Gastroesophageal sphincter (tissue), 3 donors: ENCODE measurements around the gene ABHD3.

Experiments used
- CTCF ChIP-seq, 4 experiments: fragments of 200-600 bp in 2 of 4; fragments of 450-650 bp in 2 of 4; sonication (generic) in 1 of 4; IDR thresholded peaks; one replicate each; pipeline ENCODE4 v1.5.1; 2017 to 2019; ENCODE audit warnings: antibody characterized with exemption in 4 of 4, mild to moderate bottlenecking in 2 of 4, moderate library complexity in 2 of 4
- EP300 ChIP-seq: sonication (generic); formaldehyde crosslinking; IDR thresholded peaks from one replicate; pipeline ENCODE4 v1.6.1; 2017; ENCODE audit warnings: antibody characterized with exemption, mild to moderate bottlenecking
- POLR2A ChIP-seq, 2 donors: fragments of 450-650 bp; IDR thresholded peaks; one replicate each; pipeline ENCODE4 v1.6.1; 2017; ENCODE audit warnings: antibody characterized with exemption in 2 of 2, mild to moderate bottlenecking in 2 of 2, moderate library complexity in 1 of 2

GRCh38 chr18:21684731-21685130, 19.8 kb downstream of the ABHD3 start:
- TF ChIP-seq CTCF (IDR thresholded peaks at IDR 0.05) (no peak), POLR2A (IDR thresholded peaks at IDR 0.05) (no peak), EP300 (no peak)
